Measurements from ENCODE around the gene NFATC1. TPM values are rescaled to one million over a fixed set of nuclear protein-coding genes. Genes with fewer than 3 reads are reported as not detected.

Gene NFATC1
- total RNA-seq, 4 donors from 2014 or later = 13.1 to 21.3 (median 16.2) TPM

DNA sequence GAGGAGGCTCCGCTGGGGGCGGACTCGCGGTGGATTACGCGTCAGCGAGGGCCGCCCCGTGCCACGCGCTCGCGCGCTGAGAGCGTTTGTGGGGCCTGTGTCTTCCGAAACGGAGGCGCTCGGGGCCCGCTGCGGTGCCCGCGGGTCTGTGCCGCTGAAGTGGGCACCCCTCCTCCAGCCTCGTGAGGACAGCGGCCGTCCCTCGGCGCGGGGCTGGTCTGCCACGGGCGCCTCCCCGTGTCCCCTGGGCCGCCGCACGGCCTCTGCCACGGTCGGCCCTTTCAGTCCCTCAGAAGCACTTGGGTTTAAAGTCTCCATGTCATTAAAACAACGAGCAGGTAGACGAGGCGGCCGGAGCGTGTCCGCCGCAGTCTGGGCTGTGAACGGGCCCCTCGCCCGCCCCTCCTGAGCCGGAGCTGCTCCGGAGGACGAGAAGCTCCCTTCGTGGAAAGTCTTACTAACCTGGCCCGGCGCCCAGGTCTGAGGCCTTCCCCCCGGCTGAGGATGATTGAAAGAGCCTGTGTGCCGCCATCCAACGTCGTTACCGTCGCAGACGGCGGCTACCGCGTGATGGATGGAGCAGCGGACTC, 97.6 kb downstream of the NFATC1 start:
- H3K27ac ChIP-seq = no peak overlapping the region
- ATAC-seq = no peak
- 67% methylated on average over 3 of the region's 65 CpGs; no CpG with 5 or more reads in 1 of the 2 donors for WGBS, 2 donors (ENCODE audit: low coverage in 1 of 2)
- H3K27me3 ChIP-seq = no peaks in the 10 kb centered on the region
- H3K9me3 ChIP-seq = no peaks in the 10 kb centered on the region
- H3K4me1 ChIP-seq = peaks cover 0 to 19% (median 2%) of the 10 kb centered on the region in 3 donors
- H3K36me3 ChIP-seq = peaks cover 0 to 74% of the 10 kb centered on the region in 2 donors
- TF ChIP-seq POLR2AphosphoS5 (IDR thresholded peaks at IDR 0.05) (no peak), CTCF (IDR thresholded peaks at IDR 0.05) (no peak), EP300 (IDR thresholded peaks at IDR 0.05) (no peak), POLR2A (IDR thresholded peaks at IDR 0.05) (no peak)
- H3K4me3 ChIP-seq = no peak overlapping the region

DNA sequence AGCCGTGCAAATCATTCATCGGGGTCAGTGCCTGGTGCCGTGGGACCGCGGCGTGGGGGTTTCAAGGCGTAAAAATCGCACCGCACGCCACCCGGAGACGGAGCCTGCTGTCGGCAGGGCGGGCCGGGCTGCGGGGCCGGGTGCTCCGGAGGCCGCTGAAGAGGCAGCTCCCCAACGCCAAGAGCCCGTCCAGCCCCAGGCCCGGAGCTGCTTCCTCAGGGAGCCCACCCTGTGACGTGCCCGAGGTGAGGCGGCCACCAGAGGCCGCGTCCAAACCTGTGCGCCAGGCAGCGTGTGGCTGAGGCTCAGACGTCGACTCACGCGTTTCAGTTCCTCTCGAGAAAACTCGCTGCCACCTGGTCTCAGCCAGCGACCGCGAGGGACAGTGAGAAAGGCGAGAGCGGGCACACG, 98.1 kb downstream of the NFATC1 start:
- TF ChIP-seq POLR2AphosphoS5 (IDR thresholded peaks at IDR 0.05) (no peak), CTCF (IDR thresholded peaks at IDR 0.05) (no peak), EP300 (IDR thresholded peaks at IDR 0.05) (no peak), POLR2A (IDR thresholded peaks at IDR 0.05) (no peak)
- Histone ChIP-seq H3K4me1 (peaks cover 0 to 19% (median 2%) of the 10 kb centered on the region in 3 donors), H3K9me3 (peaks cover 0 to 4% (median 0%) of the 10 kb centered on the region in 3 donors), H3K27me3 (no peaks in the 10 kb centered on the region), H3K4me3 (no peak overlapping the region), H3K27ac (no peak overlapping the region), H3K36me3 (peaks cover 0 to 69% of the 10 kb centered on the region in 2 donors)
- 100% methylated on average over 1 of the region's 41 CpGs; no CpG with 5 or more reads in 1 of the 2 donors for WGBS, 2 donors (ENCODE audit: low coverage in 1 of 2)
- no peak for ATAC-seq

GRCh38 chr18:79494936-79495335, 99.2 kb downstream of the NFATC1 start:
- Histone ChIP-seq H3K4me3 (no peak overlapping the region), H3K27me3 (no peaks in the 10 kb centered on the region), H3K36me3 (peaks cover 0 to 58% of the 10 kb centered on the region in 2 donors), H3K9me3 (peaks cover 0 to 13% (median 0%) of the 10 kb centered on the region in 3 donors), H3K27ac (no peak overlapping the region), H3K4me1 (peaks cover 0 to 19% (median 2%) of the 10 kb centered on the region in 3 donors)
- ATAC-seq = no peak
- 95% methylated on average over 7 of the region's 16 CpGs; no CpG with 5 or more reads in 1 of the 2 donors for WGBS, 2 donors (ENCODE audit: low coverage in 1 of 2)
- TF ChIP-seq POLR2A (IDR thresholded peaks at IDR 0.05) (no peak), EP300 (IDR thresholded peaks at IDR 0.05) (no peak), CTCF (IDR thresholded peaks at IDR 0.05) (no peak), POLR2AphosphoS5 (IDR thresholded peaks at IDR 0.05) (no peak)

DNA sequence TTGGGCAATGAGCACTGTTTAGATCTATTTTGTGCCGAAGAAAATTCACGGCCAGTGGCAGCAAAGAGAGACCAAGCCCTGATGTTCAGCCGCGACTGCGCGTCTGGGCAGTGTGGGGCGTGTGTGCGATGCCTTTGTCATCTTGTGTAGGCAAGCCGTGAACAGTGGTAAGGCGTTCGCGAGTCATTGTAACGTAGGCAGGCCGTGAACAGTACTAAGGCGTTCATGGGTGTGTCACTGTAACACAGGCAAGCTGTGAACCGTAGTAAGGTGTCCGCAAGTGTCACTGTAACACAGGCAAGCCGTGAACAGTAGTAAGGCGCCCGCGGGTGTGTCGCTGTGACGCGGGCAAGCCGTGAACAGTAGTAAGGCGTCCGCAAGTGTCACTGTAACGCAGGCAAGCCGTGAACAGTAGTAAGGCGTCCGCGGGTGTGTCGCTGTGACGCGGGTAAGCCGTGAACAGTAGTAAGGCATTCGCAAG, 99.9 kb downstream of the NFATC1 start:
- TF ChIP-seq POLR2A (IDR thresholded peaks at IDR 0.05) = no peak
- no peak for TF ChIP-seq CTCF (IDR thresholded peaks at IDR 0.05)
- TF ChIP-seq EP300 (IDR thresholded peaks at IDR 0.05) = no peak
- no peak for TF ChIP-seq POLR2AphosphoS5 (IDR thresholded peaks at IDR 0.05)
- Histone ChIP-seq H3K4me3 (no peak overlapping the region), H3K27me3 (no peaks in the 10 kb centered on the region), H3K4me1 (peaks cover 0 to 19% (median 2%) of the 10 kb centered on the region in 3 donors), H3K27ac (no peak overlapping the region), H3K36me3 (peaks cover 0 to 51% of the 10 kb centered on the region in 2 donors), H3K9me3 (peaks cover 0 to 13% (median 0%) of the 10 kb centered on the region in 3 donors)
- no peak for ATAC-seq
- 87 to 96% methylated on average over 27 to 36 of the region's 37 CpGs for whole genome bisulfite sequencing, 2 donors (ENCODE audit: low coverage in 1 of 2)
